Measurements from ENCODE around the gene ZDHHC13.

The ZDHHC13 gene

DNA sequence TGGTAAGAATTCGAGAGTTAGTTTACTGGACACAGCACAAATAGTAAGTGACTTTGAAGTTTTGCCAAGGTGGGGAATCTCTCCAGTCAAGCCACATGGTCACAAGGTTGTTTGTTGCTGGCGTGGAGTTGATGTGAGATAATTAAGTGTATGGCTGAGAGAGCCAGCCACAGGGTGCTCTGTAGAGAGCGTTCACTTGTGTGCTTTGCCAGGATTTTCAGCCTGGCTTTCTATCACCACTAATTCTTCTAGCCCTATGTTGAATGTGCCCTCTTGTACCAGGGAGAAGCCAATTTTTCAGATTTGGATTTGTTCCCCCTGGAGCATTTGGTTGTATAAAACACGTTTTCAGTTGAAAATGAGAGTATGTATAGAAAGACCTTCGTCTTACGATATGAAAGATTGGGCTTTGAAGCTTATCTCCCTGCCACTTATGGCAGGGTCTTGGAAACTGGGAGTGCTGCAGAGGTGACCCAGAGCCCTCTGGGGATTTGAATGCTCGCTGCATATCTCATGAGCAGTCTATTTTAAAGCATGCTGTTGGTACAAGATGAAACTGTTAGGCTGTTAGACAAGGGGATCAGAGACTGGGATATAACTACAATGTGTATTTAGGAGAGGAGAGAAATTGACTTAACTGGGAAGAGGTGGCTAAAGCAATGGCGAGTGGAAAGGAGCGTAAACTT is 56.2 kb downstream of the ZDHHC13 start:
- no peak for DNase-seq

DNA sequence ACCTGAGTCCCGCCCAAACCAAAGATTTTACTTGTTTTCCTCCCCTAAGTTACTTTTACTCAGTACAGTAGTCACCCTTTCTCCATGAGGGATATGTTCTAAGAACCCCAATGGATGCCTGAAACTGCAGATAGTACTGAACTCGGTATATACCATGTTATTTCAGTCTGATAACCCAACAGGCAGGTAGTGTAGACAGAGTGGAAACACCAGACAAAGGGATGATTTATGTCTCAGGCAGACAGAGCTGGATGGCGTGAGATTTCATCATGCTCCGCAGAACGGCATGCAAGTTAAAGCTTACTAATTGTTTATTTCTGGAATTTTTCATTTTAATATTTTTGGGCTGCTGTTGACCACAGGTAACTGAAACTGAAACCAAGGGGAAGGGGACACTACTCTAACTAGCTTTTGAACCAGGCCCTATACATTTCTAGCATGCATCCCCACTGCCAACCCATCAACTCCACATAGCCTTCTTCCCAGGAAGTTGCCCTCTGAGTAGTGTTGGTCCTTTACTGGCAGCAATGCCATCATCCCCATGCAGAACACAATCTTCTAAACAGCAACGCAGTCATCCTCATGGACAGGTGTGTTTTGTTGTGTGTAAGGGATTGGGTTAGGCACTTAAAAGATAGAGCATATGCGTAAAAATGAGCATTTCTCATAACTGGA is 57.1 kb downstream of the ZDHHC13 start:
- no peak for DNase-seq

DNA sequence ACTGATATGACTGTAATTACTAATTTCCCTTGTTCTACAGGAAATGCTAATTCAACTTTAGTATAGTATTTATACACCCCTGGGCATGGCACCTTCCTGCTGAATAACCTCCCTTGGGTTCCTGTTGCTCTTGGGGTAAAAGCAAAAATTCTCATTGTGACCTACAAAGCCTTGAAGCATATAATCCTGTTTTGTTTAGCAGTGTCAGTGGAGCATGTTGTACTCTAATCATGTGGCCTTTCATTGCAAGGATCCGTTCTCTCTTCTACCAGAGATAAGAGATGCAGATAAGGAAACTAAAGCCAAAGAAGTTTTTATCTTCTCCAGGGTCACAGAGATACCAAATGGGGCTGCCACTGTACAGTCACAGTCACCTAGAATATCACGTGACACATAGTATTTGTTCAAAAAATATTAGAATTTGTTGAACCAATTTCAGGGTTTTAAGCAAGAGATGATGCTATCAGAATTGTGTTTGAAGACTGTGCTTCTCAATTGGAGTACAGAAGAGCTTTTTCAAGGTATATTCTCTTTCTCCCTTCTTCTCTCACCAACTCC is 59.7 kb downstream of the ZDHHC13 start:
- DNase-seq, result no peak

DNA sequence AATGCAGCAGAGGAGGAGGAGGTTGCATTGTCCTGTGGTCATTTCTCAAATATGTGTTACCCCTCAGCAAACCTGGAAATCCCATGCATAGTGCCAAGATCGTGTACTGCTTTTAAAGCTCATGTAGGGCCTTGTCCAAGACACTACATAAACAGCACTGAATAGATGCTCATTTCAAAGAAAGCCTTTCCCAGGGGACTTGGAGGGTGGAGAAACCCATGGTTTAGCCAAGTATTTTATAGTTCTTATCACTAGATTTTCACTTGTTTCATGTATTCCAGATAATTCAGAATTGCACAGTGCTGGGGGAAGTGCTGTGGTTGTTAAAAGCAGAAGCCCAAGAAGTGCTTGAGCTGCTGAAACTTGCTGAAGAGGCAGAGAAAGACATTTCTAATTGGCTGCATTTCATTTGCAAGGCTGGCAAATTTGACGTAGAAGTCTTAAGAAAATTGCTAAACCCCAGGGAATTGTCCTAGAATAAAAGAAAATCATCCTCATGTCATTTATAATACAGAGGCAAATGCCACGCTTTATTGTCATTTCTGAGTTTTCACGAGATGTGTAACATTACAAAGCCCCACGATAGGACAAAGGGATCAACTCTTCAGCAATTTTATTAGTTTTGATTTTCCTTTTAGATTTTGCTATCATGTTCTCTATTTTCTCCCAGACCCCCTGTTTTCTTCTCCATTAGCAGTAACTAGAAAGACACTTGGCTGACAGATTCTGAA is 64.7 kb downstream of the ZDHHC13 start:
- no peak for DNase-seq

DNA sequence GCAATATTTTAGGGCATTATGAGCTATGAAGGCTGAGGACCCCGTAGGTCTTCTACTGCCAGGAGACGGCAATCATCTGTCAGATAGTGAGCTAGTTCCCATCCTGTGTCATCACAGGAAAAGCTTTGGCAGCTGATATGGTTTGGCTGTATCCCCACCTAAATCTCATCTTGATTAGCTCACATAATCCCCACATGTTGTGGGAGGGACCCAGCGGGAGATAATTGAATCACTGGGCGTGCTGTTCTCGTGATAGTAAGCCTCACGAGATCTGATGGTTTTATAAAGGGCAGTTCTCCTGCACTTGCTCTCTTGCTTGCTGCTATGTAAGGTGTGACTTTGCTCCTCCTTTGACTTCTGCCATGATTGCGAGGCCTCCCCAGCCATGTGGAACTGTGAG is 66.7 kb downstream of the ZDHHC13 start:
- DNase-seq, result no peak

DNA sequence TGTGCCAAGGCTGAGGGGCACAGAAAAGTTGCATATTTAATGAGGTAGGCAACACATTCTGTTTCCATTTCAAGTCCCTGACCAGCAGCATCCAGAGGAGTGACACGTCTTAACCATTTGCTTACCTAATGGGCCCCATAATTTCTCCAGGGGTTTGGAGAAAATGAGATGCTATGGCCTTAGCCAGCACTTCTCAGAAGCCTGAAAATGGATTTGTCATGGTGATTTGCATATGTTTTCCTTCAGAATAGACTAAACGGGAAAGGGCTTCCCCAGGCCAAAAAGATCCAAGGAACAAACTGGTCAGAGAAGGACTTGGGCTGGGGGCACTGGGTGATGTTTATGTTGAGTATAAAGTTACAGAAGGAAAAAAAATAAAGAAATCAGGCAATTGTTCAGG is 68.1 kb downstream of the ZDHHC13 start:
- no peak for DNase-seq

DNA sequence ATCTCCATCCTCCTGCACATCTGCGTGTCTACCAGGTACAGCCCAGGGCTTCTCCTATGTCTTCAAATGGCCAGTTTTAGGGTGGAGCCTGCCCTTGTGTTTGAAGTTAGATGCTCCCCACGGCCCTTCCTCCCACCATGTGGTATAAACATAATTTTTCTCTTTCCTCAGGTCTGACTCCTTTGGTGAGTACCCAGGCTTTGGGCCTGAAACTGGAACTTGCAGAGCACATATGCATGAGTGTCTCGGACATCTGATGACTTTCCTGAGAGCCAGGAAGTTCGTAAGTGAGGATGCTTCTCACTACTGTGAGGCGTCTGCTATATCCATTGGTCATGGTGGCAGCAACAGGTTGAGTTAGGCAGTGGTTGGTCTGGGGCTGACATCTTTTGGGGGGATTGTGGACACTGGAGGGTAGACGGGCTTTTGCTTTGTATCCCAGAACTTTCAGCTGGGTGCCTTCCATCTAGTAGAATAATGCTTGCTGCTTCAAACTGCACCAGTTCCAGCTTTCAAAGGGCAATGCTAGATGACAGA is 68.6 kb downstream of the ZDHHC13 start:
- DNase-seq, result no peak

DNA sequence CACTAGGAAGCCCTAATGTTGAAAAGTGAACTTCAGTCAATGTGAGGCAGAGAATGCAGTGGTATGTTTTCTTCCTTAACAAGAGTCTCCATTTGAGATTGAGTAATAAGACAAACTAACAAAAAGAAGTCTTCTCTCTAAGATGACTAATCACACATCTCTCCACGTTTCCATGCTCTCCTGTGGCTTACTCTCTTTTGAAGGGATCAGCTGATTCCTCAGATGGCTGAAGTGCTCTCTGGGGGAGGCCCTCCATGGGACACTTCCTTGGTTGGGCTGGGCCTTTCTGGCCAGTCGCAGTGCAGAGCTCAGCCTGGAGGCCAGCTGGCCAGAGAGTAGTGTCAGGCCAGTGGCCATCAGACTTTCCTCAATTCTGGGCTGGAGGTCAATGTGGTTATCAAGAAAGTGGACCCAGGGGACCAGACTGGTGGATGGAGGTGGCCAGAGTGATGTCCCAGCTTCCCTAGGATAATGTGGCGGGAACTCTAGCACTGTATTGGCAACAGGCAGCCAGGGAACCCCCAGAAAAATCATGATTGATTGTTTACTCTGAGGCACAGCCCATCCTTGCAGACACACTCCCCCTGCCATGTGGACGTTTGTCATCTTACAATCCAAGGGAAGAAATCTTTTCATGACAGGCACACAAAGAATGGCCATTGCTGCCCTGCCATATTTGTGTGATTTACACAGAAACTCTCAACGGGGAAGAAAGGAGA is 70.3 kb downstream of the ZDHHC13 start:
- DNase-seq, result no peak

DNA sequence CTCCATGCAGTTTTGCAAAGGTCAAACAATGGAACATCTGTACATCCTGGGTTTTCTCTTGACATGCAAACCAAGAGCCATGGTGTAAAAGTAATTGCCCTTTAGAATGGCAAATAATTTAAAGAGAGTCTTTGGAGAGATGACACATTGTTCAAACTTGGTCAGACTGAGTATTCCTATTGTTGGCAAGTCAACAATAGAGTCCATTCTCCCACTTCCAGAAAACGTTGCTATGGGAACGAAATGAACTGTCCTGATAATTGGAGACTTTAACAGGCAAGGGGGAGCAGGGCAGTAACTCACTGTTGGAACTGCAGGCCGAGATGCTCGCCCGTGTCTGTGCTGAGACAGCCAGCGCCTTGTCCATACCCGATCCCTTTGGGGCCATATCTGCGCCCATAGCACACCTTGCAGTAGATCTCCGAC is 70.9 kb downstream of the ZDHHC13 start:
- DNase-seq, result no peak

DNA sequence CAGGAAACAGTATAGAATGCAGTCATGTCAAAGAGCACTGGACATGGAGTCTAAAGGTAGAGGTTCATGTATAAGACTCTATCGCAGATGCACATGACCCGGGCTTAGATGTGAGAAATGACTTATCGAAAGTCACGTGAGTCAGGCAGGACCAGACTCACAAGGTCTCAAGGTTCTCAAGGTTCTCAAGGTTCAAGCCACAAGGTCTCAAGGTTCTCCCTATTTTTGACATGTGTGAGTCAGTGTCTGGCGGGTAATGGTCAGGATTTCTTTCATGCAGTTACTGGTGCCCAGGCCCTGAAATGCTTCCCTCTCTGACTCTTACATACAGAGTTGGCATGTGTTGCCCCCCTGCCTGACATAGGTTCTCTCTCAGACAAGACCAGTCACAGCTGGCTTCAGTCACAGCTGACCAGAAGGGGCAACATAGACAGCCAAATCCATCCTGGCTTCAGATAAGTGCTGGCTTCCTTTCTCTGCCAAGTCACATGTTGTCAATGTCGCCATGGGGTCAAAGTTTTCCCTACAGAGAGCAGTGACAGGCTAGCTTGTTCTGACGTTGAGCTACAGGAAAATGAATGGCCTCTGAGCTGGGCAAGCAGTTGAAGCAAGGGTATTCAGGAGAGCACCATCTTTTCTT is 74.7 kb downstream of the ZDHHC13 start:
- DNase-seq, result no peak

DNA sequence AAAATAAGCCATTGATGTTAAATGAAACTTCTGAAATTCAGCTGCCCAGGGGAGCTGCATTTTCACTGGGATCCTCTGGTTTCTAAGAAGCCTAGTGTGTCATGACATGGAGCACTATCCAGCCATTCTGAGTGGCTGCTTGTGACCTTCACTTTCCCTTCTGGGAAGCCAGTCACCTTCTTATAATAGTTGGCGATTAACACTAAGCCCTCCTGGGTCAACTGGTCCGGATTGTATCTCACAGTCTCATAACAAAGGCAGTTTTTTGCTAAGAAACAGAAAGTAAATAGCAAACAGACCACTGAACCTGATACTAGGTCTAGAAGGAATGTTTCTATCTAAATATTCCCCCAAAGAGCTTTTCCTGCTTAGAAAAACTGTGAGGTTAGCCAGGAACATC is 76.9 kb downstream of the ZDHHC13 start:
- DNase-seq, result no peak

DNA sequence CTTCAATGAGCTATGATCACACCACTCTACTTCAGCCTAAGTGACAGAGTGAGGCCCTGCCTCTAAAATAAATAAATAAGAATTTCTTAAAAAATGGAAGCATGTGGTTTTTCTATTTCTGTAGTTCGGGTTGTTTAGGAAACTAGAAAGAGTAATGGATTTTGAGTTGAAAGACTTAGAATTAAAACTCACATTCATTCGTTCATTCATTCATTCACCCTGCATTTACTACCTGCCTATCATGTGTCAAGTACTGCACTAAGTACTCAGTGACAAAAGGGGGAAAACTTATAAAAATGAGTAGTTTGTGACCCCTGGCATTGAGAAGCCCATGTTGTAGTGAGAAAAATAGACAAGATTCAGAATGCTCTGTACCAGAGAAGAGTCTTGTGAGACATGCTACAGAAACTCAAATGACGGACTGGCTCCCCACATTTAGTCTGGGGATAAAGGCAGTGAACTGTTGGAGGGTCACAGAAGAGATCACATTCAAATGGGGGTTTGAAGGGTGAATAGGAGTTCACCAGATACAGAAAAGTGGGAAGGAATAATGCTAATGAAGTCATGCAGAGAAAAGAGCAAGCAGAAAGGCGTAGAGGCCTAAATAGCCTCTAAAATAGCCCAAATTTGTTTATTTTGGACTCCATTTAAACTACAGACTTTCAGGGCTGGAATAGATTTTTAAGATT is 77.8 kb downstream of the ZDHHC13 start:
- DNase-seq, result no peak

DNA sequence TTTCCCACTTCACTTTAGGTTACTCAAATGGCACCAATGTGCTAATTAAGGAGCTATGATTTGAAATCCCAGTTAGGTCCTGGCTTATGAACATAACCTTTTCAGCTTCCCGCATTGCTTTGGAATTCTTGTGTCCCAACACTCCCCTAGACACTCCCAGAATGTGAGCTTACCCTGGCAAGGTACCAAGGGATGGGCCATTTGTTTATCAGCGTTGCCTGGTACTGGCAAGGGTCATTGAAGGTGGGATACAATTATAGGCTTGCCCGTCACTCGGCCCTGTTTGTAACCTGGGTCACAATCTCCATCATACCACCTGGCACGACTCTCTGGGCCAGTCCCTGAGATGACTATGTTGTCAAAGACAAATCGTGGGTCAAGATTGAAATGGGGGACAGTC is 79.5 kb downstream of the ZDHHC13 start:
- no peak for DNase-seq

DNA sequence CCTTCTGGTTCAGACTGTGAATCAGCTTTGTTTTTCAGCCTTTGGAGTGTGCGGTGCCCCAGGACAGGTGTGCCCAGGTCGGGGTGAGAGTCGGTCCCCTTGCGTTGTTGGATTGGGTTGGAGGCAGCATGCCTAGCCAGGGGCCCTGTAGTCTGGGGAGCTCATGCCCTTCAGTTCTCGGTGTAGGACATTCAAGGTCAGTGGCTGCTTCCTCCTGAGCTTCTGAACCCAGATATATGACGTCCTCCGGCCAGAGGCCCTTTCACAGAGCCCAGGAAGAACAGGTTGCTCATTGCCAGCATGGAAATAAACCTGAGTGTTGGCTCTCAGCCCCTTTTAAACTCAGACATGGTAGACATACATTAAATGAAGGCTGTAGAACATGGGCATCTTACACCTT is 82.1 kb downstream of the ZDHHC13 start:
- DNase-seq, result no peak

DNA sequence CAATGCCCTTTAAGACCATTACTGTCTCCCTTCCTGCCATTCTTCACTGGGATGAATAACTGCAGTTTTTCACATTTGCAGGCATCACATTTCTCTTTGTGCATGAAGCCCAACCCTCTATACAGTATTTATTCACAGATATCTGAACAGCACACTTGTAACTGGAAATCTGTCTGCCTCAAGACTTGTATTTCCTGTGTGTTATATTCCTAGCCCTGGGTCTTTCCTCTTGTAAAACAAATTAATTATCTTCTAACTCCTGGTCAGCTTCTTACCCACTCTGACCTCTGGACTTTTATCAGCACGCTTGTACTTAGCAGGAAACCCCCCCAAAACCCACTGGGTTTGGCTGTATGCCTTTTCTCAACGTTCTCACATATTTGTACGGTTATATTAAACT is 82.8 kb downstream of the ZDHHC13 start:
- no peak for DNase-seq

DNA sequence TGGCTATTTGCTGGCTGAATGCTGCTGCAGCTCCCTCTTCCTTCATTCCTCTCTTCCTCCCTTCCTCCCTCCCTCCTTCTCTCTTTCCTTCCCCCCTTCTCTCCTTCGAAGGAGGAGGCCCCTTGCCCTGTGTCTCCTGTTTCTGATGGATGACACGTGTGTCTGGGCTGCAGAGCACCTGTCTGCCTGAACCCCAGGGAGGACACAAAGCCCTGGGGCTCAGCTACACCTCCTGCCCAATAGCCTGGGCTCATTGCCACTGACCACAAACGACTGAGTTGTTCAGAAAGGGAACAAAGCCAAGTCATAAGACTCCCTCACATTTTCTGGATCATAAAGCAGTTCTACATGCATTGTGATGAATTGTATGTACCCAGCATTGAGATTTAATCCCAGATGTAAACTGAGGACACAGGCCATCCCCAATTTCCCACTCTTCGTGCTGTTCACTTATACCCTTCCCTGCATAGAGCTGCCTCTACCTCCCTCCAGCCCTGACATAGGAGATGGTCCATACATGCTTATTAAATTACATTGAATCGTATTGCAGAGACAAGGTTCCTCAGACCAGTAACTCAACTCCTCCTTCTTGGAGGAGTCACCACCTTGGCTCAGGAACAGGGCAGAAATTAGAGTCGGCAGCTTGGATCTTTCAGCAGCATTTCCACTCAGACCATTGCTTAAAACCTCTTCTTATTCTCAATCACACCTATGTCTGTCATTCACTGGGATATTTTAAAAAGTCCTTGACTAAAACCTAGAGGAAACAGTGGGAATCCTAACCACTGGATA is 83.6 kb downstream of the ZDHHC13 start:
- no peak for DNase-seq

DNA sequence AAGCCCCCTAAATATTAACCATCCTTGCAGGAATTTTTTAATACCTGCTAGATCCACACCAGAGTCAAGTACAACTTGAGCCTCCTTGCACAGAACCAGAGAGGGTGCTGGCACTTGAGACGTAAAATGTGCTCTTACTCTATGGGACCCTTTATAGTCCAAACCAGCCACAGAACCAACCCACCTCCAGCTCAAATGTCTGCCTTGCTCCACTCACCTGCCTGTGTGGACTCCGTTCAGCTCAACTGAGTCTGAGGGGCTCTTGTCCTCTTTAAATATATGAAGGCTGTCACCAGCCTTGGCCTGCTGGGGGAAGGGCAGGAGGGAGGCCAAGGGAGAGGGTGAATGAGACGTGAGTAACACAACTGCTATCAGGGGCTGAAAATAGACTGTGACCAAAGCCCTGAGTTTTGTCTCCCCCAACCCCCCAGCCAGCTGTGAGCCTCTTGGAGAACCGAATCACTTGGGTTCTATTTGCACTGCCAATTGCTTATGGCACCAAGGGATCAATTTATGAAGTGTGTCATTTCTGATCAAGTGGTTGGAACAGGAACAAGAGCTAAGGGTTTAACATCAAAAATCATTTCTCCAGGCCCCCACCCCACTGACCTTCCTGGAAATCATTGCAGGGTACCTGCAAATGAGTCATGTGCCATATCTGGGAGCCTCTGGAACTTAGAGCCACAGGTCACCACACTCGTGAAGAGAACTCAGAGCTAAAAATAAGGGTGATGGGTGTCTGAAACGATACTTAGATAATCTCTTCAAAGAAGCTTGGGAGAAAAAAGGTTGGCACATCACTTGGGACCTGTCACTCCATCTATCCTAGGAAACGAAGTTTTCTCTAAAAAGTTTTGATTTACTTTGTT is 85.0 kb downstream of the ZDHHC13 start, which contains the start of gene CSRP3:
CSRP3 (minus strand) TSS at position 247 of the 869 bp plus-strand sequence. CDS start 9,535 bp downstream, outside the sequence.
- DNase-seq, result no peak

DNA sequence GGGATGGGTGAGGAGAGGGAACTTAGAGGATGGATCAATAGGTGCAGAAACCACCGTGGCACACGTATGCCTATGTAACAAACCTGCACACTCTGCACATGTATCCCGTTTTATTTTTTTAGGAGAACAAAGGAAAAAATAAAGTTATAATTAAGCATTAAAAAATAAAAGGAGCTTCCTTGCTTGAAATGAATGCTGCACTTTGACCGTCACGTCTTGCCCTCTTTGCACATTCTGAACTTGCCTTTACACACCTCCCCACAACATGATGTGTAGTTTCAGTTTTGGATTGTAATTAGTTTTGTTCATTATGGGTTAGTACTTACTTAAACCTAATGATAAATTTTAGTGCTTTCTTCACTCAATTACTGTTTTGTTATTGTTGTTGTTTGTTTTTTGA is 87.9 kb downstream of the ZDHHC13 start:
- no peak for DNase-seq

DNA sequence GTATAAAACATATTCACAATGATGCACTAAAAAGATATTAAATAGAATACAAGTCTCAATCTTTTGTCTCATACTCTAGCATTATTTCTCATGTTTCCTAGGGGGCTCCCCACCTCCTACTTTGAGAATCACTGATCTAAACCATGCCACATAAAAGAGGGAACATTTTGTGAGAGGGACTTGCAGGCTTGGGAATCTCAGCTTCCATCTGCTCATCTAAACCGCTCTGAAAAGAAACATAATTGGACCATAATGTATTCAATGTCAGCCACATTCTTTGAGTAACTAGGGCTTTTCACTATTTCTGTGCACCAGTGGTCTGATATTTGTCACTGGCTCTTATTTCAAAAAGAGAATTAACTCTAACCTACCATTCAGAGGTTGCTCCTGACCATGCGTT is 91.2 kb downstream of the ZDHHC13 start:
- no peak for DNase-seq

Measured in T-helper 1 cell (primary cell).